Adipose tissue (tissue), 3 donors: ENCODE data around the gene BABAM1. TPM values are rescaled to one million over a fixed set of nuclear protein-coding genes. Genes with fewer than 3 reads are reported as not detected.

Source experiments
- H3K27ac ChIP-seq: one replicate; pipeline ENCODE4 v1.5.1; 2013; ENCODE audit warnings: low read depth, low read length
- WGBS, 3 donors: extraction: QIAGEN DNeasy Blood & Tissue Kit; methylation state at CpG; one replicate each; pipeline ENCODE4 v1.1.7; 2013; 5-methylcytosine and 5-hydroxymethylcytosine counted together
- polyA plus RNA-seq, 3 donors: library from polyadenylated mRNA; stranded (reverse); fragments of 200-250 nt; gene quantifications; one replicate each; pipeline ENCODE4 v1.2.3, GENCODE V29; 2013
- donor health status: healthy with polysubstance abuse.
- donor health status: Bipolar disorder and iron deficiency.
- donor health status: healthy.

The BABAM1 gene
- polyA plus RNA-seq, 3 donors = 38.2 to 70.6 (median 65.2) TPM

GRCh38 chr19:17327654-17328516 is 60.6 kb downstream of the BABAM1 start:
- WGBS, 3 donors = 25 to 42% (median 41%) methylated on average over 51 to 64 of the region's 64 CpGs
- no peak overlapping the region for H3K27ac ChIP-seq

Other genes with a start within 250 kb of the BABAM1 start
- 10 to 100 TPM in 1 of 3 donors, 1 to 10 TPM in 2; 1.5 to 56.2 (median 9.6) TPM for gene CPAMD8, start 240.6 kb upstream of the BABAM1 start, polyA plus RNA-seq
- gene HAUS8, start 192.0 kb upstream of the BABAM1 start, polyA plus RNA-seq = 1 to 10 TPM; 2.7 to 9.0 (median 5.1) TPM
- 10 to 100 TPM; 18.0 to 48.1 (median 45.6) TPM for gene MYO9B, start 191.7 kb upstream of the BABAM1 start, polyA plus RNA-seq
- gene USE1, start 52.1 kb upstream of the BABAM1 start, polyA plus RNA-seq = 10 to 100 TPM; 41.1 to 61.7 (median 45.7) TPM
- 10 to 100 TPM; 21.4 to 46.4 (median 30.6) TPM for gene OCEL1, start 41.2 kb upstream of the BABAM1 start, polyA plus RNA-seq
- gene NR2F6, start 21.5 kb upstream of the BABAM1 start, polyA plus RNA-seq = 10 to 100 TPM; 11.0 to 44.8 (median 30.2) TPM
- 10 to 100 TPM in 2 of 3 donors, 1 to 10 TPM in 1; 2.5 to 28.0 (median 11.0) TPM for gene USHBP1, start 2.7 kb upstream of the BABAM1 start, polyA plus RNA-seq
- under 1 TPM; 0.08 to 0.70 (median 0.34) TPM for gene ANKLE1, start 14.5 kb downstream of the BABAM1 start, polyA plus RNA-seq
- gene ABHD8, start 36.0 kb downstream of the BABAM1 start, polyA plus RNA-seq = 1 to 10 TPM; 7.1 to 9.2 (median 7.9) TPM
- gene MRPL34, start 38.4 kb downstream of the BABAM1 start, polyA plus RNA-seq = 100 to 1,000 TPM in 2 of 3 donors, 10 to 100 TPM in 1; 97.5 to 156 (median 101) TPM
- 10 to 100 TPM; 19.7 to 90.1 (median 39.3) TPM for gene DDA1, start 42.1 kb downstream of the BABAM1 start, polyA plus RNA-seq
- gene ANO8, start 67.4 kb downstream of the BABAM1 start, polyA plus RNA-seq = 10 to 100 TPM in 1 of 3 donors, 1 to 10 TPM in 2; 5.6 to 15.8 (median 6.3) TPM
- gene GTPBP3, start 70.1 kb downstream of the BABAM1 start, polyA plus RNA-seq = 10 to 100 TPM; 10.1 to 18.8 (median 13.6) TPM
- 100 to 1,000 TPM in 1 of 3 donors, 10 to 100 TPM in 2; 73.0 to 247 (median 78.6) TPM for gene PLVAP, start 109.9 kb downstream of the BABAM1 start, polyA plus RNA-seq
- not detected for gene CCDC194, start 126.8 kb downstream of the BABAM1 start, polyA plus RNA-seq
- gene BST2, start 138.2 kb downstream of the BABAM1 start, polyA plus RNA-seq = 100 to 1,000 TPM in 2 of 3 donors, 10 to 100 TPM in 1; 51.3 to 220 (median 175) TPM
- 10 to 100 TPM; 43.9 to 70.1 (median 66.4) TPM for gene MVB12A, start 152.6 kb downstream of the BABAM1 start, polyA plus RNA-seq
- under 1 TPM; 0.06 to 0.59 (median 0.34) TPM for gene TMEM221, start 181.2 kb downstream of the BABAM1 start, polyA plus RNA-seq
- 1 to 10 TPM in 2 of 3 donors, under 1 TPM in 1; 0.07 to 1.6 (median 1.6) TPM for gene NXNL1, start 193.5 kb downstream of the BABAM1 start, polyA plus RNA-seq
- 10 to 100 TPM; 12.3 to 30.6 (median 23.7) TPM for gene SLC27A1, start 203.1 kb downstream of the BABAM1 start, polyA plus RNA-seq
- gene PGLS, start 244.2 kb downstream of the BABAM1 start, polyA plus RNA-seq = 100 to 1,000 TPM in 1 of 3 donors, 10 to 100 TPM in 2; 67.1 to 126 (median 86.4) TPM